HepG2 (cell line): ENCODE data around the gene COG5. TPM values are rescaled to one million over a fixed set of nuclear protein-coding genes. Genes with fewer than 3 reads are reported as not detected.
"Not testable (repeated sequence)": the region's sequence is repeated elsewhere in the genome, so short reads cannot be mapped to it uniquely, and the experiment has no call there.

Experiments
- ATAC-seq: fragments of 200-7000 bp; cut with Tn5 transposase; 3 replicates; pipeline ENCODE4 v1.9.1; 2020; ENCODE audit warnings: mild to moderate bottlenecking, moderate library complexity
- BruUV-seq: library from RNA; stranded (reverse); fragments of 400-500 nt; replicated peaks from 2 replicates; lab custom pipeline; 2021; lab: Mats Ljungman, UMichigan
- CTCF ChIA-PET: fragments of 300-600 bp; formaldehyde crosslinking; extraction: SDS; loops from one replicate; lab custom pipeline; 2021; ENCODE audit warnings: low total read pairs, inconsistent platforms, low intra/inter-chr PET ratio; lab: Yijun Ruan, JAX
- POLR2A ChIA-PET: fragments of 350-600 bp; sonication (Branson Sonifier 250); formaldehyde crosslinking; loops from one replicate; lab custom pipeline; 2020; ENCODE audit warnings: antibody characterized with exemption, inconsistent platforms; lab: Yijun Ruan, JAX
- DNase-seq: peaks from one replicate; pipeline ENCODE4 v3.0.0-alpha.2; 2015; ENCODE audit warnings: low spot score
- FAIRE-seq: peaks from 3 replicates; lab custom pipeline; 2011; peaks lifted over from hg19 to GRCh38; lab: Jason Lieb, UNC
- H2AFZ ChIP-seq: one replicate; pipeline ENCODE4 v1.6.1; 2011; ENCODE audit warnings: low read length, inconsistent platforms
- H3K27ac ChIP-seq: fragments of 300-600 bp; 3 replicates; pipeline ENCODE4 v1.8.0; 2011; ENCODE audit warnings: mixed run types, mild to moderate bottlenecking, mixed read lengths, low read length, inconsistent platforms; ENCODE audit not compliant: insufficient read depth; ENCODE audit errors: extremely low read length
- H3K27me3 ChIP-seq, 2 experiments: fragments of 200-600 bp in 1 of 2; 2 replicates in 1 of 2; 3 replicates in 1 of 2; pipeline versions ENCODE4 v1.6.0 to v1.8.0; 2011; ENCODE audit warnings: low read length in 2 of 2, mild to moderate bottlenecking in 2 of 2, moderate library complexity in 2 of 2, inconsistent platforms in 1 of 2; ENCODE audit not compliant: insufficient read depth in 2 of 2, control insufficient read depth in 1 of 2
- H3K36me3 ChIP-seq, 2 experiments: fragments of 200-600 bp in 1 of 2; replicated peaks in 1 of 2; 2 replicates in 1 of 2; 3 replicates in 1 of 2; pipeline versions ENCODE4 v1.5.1 to v1.8.0; 2011; ENCODE audit warnings: low read length in 2 of 2, inconsistent platforms in 1 of 2; ENCODE audit not compliant: insufficient read depth in 2 of 2, control insufficient read depth in 1 of 2
- H3K4me1 ChIP-seq: 2 replicates; pipeline ENCODE4 v1.5.1; 2012; ENCODE audit warnings: low read length, inconsistent platforms; ENCODE audit not compliant: insufficient read depth
- H3K4me2 ChIP-seq: 2 replicates; pipeline ENCODE4 v1.6.0; 2011; ENCODE audit warnings: low read depth, low read length, inconsistent platforms
- H3K4me3 ChIP-seq, 3 experiments: fragments of 200-600 bp in 1 of 3; sonication (generic), shearing (Covaris generic) in 1 of 3; replicated peaks in 1 of 3; 2 replicates each; pipeline ENCODE4 v1.5.1; 2011 to 2016; ENCODE audit warnings: low read length in 3 of 3, inconsistent platforms in 2 of 3, low read depth in 2 of 3, mild to moderate bottlenecking in 2 of 3, control low read depth in 1 of 3, mixed read lengths in 1 of 3; ENCODE audit not compliant: insufficient read depth in 1 of 3
- H3K79me2 ChIP-seq: one replicate; pipeline ENCODE4 v1.6.1; 2011; ENCODE audit warnings: low read length, inconsistent platforms; ENCODE audit not compliant: insufficient read depth
- H3K9ac ChIP-seq: 2 replicates; pipeline ENCODE4 v1.6.0; 2011; ENCODE audit warnings: mild to moderate bottlenecking, low read depth, low read length, inconsistent platforms; ENCODE audit not compliant: insufficient read depth
- H3K9me3 ChIP-seq: 2 replicates; pipeline ENCODE4 v1.5.1; 2012; ENCODE audit warnings: mild to moderate bottlenecking, low read length
- H4K20me1 ChIP-seq: 2 replicates; pipeline ENCODE4 v1.6.0; 2011; ENCODE audit warnings: inconsistent platforms, mild to moderate bottlenecking, low read length, moderate library complexity; ENCODE audit not compliant: insufficient read depth
- FOXJ3 ChIP-seq: sonication (generic); formaldehyde crosslinking; IDR thresholded peaks from 2 replicates; pipeline ENCODE4 v1.4.0; 2020; ENCODE audit warnings: missing genetic modification reagents, mild to moderate bottlenecking, borderline replicate concordance
- PHF21A ChIP-seq: sonication (generic); formaldehyde crosslinking; IDR thresholded peaks from 2 replicates; pipeline ENCODE4 v1.5.0; 2020; ENCODE audit warnings: mild to moderate bottlenecking, missing genetic modification reagents
- ZNF615 ChIP-seq: sonication (generic); formaldehyde crosslinking; IDR thresholded peaks from 2 replicates; pipeline ENCODE4 v1.5.0; 2020; ENCODE audit warnings: mild to moderate bottlenecking, missing genetic modification reagents, borderline replicate concordance
- WGBS: methylation state at CpG from one replicate; pipeline ENCODE4 v1.1.6; 2017; ENCODE audit warnings: low lambda C conversion rate; 5-methylcytosine and 5-hydroxymethylcytosine counted together
- in situ Hi-C: cut with HindIII; loops from 2 replicates; pipeline ENCODE4 v1.10.0; 2017; ENCODE audit warnings: low pct_unique_long_range_greater_than_20kb; ENCODE audit not compliant: extremely low pct_ligation_motif_present
- intact Hi-C: fragments of 100-400 bp; cut with micrococcal nuclease; formaldehyde crosslinking; loops from one replicate; pipeline ENCODE4 v1.10.0; 2022; ENCODE audit not compliant: unreplicated experiment
- polyA plus RNA-seq, 8 experiments: library from polyadenylated mRNA; depleted of rRNA in 3 of 8; stranded (reverse) in 7 of 8; unstranded in 1 of 8; fragments of >200 nt; fragmentation: Illumina TruSeq in 4 of 8; extraction: Trizol in 4 of 8; gene quantifications; 2 replicates each; pipeline versions ENCODE4 v1.2.1 to v1.2.3, GENCODE V29; 2011 to 2016; ENCODE audit warnings: low read depth in 4 of 8, missing spikeins in 1 of 8, mixed read lengths in 1 of 8; ENCODE audit not compliant: insufficient read depth in 1 of 8
- total RNA-seq, 5 experiments: library from RNA; depleted of rRNA; stranded (reverse); fragments of >200 nt; fragmentation: Illumina TruSeq; extraction: Trizol; gene quantifications; 2 replicates each; pipeline ENCODE4 v1.2.3, GENCODE V29; 2016; ENCODE audit warnings: low read depth in 1 of 5
- TF ChIP-seq, protein P1 (sequence below): sonication (generic); formaldehyde crosslinking; IDR thresholded peaks from 2 replicates; pipeline ENCODE4 v1.5.0; 2020; ENCODE audit warnings: mild to moderate bottlenecking, missing genetic modification reagents, borderline replicate concordance
- TF ChIP-seq, protein P2 (sequence below): sonication (generic); formaldehyde crosslinking; conservative IDR thresholded peaks from 2 replicates; pipeline ENCODE4 v1.4.0; 2020; ENCODE audit warnings: missing genetic modification reagents
- TF ChIP-seq, protein P3 (sequence below): sonication (generic); formaldehyde crosslinking; conservative IDR thresholded peaks from 2 replicates; pipeline ENCODE4 v1.8.0; 2022; ENCODE audit warnings: mild to moderate bottlenecking, moderate library complexity, missing genetic modification reagents

Gene COG5
- total and polyA plus RNA-seq, 2 of the 13 experiments (the other 11 are each of a cell fraction or from before 2014, with no cell fraction given) = 20.4 to 31.3 TPM

DNA sequence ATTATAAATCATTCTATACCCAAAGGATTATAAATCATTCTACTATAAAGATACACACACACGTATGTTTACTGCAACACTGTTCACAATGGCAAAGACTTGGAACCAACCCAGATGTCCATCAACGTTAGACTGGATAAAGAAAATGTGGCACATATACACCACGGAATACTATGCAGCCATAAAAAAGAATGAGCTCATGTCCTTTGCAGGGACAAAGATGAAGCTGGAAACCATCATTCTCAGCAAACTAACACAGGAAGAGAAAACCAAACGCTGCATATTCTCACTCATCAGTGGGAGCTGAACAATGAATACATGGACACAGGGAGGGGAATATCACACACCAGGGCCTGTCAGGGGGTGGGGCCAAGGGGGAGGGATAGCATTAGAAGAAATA, 26.5 kb downstream of the COG5 start:
- in situ Hi-C loops, BruUV-seq: not testable (repeated sequence)

DNA sequence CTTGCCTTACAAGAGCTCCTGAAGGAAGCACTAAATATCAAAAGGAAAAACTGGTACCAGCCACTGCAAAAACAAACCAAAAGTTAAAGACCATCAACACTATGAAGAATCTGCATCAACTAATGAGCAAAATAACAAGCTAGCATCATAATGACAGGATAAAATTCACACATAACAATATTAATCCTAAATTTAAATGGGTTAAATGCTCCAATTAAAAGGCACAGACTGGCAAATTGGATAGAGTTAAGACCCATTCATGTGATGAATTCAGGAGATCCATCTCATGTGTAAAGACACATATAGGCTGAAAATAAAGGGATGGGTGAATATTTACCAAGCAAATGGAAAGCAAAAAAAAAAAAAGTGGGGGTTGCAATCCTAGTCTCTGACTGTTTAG, 29.6 kb downstream of the COG5 start:
- no peak for FAIRE-seq
- no peak overlapping the region for H3K4me2 ChIP-seq
- intact Hi-C loops = no loop called here
- no peak overlapping the region for H3K9ac ChIP-seq
- H3K4me3 ChIP-seq = no peak overlapping the region
- DNase-seq = no peak
- no TSS peak for BruUV-seq
- in situ Hi-C loops = no loop called here
- no peaks in the 10 kb centered on the region for H3K36me3 ChIP-seq
- no peak overlapping the region for H2AFZ ChIP-seq
- H3K79me2 ChIP-seq = no peaks in the 10 kb centered on the region
- no peak overlapping the region for H3K27ac ChIP-seq
- no peak for ATAC-seq
- no peaks in the 10 kb centered on the region for H4K20me1 ChIP-seq
- POLR2A ChIA-PET = no interaction called here
- H3K27me3 ChIP-seq = no peaks in the 10 kb centered on the region
- CTCF ChIA-PET = no interaction called here
- peaks cover 6% of the 10 kb centered on the region; the same call in 1 of the 2 replicates for H3K4me1 ChIP-seq
- H3K9me3 ChIP-seq = no peaks in the 10 kb centered on the region
- no peak for TF ChIP-seq PHF21A (CRISPR knock-in tag)
- TF ChIP-seq, protein P1, sequence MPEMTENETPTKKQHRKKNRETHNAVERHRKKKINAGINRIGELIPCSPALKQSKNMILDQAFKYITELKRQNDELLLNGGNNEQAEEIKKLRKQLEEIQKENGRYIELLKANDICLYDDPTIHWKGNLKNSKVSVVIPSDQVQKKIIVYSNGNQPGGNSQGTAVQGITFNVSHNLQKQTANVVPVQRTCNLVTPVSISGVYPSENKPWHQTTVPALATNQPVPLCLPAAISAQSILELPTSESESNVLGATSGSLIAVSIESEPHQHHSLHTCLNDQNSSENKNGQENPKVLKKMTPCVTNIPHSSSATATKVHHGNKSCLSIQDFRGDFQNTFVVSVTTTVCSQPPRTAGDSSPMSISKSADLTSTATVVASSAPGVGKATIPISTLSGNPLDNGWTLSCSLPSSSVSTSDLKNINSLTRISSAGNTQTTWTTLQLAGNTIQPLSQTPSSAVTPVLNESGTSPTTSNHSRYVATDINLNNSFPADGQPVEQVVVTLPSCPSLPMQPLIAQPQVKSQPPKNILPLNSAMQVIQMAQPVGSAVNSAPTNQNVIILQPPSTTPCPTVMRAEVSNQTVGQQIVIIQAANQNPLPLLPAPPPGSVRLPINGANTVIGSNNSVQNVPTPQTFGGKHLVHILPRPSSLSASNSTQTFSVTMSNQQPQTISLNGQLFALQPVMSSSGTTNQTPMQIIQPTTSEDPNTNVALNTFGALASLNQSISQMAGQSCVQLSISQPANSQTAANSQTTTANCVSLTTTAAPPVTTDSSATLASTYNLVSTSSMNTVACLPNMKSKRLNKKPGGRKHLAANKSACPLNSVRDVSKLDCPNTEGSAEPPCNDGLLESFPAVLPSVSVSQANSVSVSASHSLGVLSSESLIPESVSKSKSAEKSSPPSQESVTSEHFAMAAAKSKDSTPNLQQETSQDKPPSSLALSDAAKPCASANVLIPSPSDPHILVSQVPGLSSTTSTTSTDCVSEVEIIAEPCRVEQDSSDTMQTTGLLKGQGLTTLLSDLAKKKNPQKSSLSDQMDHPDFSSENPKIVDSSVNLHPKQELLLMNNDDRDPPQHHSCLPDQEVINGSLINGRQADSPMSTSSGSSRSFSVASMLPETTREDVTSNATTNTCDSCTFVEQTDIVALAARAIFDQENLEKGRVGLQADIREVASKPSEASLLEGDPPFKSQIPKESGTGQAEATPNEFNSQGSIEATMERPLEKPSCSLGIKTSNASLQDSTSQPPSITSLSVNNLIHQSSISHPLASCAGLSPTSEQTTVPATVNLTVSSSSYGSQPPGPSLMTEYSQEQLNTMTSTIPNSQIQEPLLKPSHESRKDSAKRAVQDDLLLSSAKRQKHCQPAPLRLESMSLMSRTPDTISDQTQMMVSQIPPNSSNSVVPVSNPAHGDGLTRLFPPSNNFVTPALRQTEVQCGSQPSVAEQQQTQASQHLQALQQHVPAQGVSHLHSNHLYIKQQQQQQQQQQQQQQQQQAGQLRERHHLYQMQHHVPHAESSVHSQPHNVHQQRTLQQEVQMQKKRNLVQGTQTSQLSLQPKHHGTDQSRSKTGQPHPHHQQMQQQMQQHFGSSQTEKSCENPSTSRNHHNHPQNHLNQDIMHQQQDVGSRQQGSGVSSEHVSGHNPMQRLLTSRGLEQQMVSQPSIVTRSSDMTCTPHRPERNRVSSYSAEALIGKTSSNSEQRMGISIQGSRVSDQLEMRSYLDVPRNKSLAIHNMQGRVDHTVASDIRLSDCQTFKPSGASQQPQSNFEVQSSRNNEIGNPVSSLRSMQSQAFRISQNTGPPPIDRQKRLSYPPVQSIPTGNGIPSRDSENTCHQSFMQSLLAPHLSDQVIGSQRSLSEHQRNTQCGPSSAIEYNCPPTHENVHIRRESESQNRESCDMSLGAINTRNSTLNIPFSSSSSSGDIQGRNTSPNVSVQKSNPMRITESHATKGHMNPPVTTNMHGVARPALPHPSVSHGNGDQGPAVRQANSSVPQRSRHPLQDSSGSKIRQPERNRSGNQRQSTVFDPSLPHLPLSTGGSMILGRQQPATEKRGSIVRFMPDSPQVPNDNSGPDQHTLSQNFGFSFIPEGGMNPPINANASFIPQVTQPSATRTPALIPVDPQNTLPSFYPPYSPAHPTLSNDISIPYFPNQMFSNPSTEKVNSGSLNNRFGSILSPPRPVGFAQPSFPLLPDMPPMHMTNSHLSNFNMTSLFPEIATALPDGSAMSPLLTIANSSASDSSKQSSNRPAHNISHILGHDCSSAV (CRISPR knock-in tag) = no peak
- TF ChIP-seq FOXJ3 (CRISPR knock-in tag) = no peak
- no peak for TF ChIP-seq ZNF615 (CRISPR knock-in tag)
- TF ChIP-seq, protein P2, sequence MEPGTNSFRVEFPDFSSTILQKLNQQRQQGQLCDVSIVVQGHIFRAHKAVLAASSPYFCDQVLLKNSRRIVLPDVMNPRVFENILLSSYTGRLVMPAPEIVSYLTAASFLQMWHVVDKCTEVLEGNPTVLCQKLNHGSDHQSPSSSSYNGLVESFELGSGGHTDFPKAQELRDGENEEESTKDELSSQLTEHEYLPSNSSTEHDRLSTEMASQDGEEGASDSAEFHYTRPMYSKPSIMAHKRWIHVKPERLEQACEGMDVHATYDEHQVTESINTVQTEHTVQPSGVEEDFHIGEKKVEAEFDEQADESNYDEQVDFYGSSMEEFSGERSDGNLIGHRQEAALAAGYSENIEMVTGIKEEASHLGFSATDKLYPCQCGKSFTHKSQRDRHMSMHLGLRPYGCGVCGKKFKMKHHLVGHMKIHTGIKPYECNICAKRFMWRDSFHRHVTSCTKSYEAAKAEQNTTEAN (CRISPR knock-in tag) = no peak
- TF ChIP-seq, protein P3, sequence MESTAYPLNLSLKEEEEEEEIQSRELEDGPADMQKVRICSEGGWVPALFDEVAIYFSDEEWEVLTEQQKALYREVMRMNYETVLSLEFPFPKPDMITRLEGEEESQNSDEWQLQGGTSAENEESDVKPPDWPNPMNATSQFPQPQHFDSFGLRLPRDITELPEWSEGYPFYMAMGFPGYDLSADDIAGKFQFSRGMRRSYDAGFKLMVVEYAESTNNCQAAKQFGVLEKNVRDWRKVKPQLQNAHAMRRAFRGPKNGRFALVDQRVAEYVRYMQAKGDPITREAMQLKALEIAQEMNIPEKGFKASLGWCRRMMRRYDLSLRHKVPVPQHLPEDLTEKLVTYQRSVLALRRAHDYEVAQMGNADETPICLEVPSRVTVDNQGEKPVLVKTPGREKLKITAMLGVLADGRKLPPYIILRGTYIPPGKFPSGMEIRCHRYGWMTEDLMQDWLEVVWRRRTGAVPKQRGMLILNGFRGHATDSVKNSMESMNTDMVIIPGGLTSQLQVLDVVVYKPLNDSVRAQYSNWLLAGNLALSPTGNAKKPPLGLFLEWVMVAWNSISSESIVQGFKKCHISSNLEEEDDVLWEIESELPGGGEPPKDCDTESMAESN (CRISPR knock-in tag) = no peak

More for the DNA sequence above, 26.5 kb downstream of the COG5 start:
- 96% methylated on average over 4 of the region's 4 CpGs for WGBS
- POLR2A ChIA-PET, H3K36me3 ChIP-seq, H4K20me1 ChIP-seq, intact Hi-C loops, H3K4me3 ChIP-seq, FAIRE-seq, CTCF ChIA-PET, H3K9me3 ChIP-seq, DNase-seq, ATAC-seq, H3K4me2 ChIP-seq, H2AFZ ChIP-seq, H3K27me3 ChIP-seq, H3K4me1 ChIP-seq, H3K27ac ChIP-seq, H3K9ac ChIP-seq, H3K79me2 ChIP-seq: not testable (repeated sequence)
